Tibial nerve (tissue), 4 donors: ENCODE results near the gene MIEN1. TPM values are rescaled to one million over a fixed set of nuclear protein-coding genes. Genes with fewer than 3 reads are reported as not detected.

Experiments used
- DNase-seq, 2 donors: peaks; one replicate each; pipeline ENCODE4 v3.0.0-alpha.2; 2019; ENCODE audit warnings: low spot score in 2 of 2
- H3K27ac ChIP-seq, 4 donors: fragments of 200-600 bp; sonication (generic) in 3 of 4; one replicate each; pipeline ENCODE4 v1.5.1; 2017 to 2019; ENCODE audit warnings: mild to moderate bottlenecking in 1 of 4
- H3K27me3 ChIP-seq, 2 donors: fragments of 200-600 bp; sonication (generic) in 1 of 2; one replicate each; pipeline versions ENCODE4 v1.5.1 to v1.6.0; 2017 to 2019
- H3K36me3 ChIP-seq, 3 donors: fragments of 200-600 bp; sonication (generic); one replicate each; pipeline ENCODE4 v1.5.1; 2018 to 2019
- H3K4me1 ChIP-seq, 4 donors: fragments of 200-600 bp; sonication (generic) in 3 of 4; one replicate each; pipeline ENCODE4 v1.5.1; 2017 to 2019
- H3K4me3 ChIP-seq, 4 donors: fragments of 200-600 bp; sonication (generic) in 3 of 4; one replicate each; pipeline ENCODE4 v1.5.1; 2017 to 2019; ENCODE audit warnings: mild to moderate bottlenecking in 1 of 4, moderate library complexity in 1 of 4
- H3K9me3 ChIP-seq, 4 donors: fragments of 200-600 bp; sonication (generic) in 3 of 4; one replicate each; pipeline ENCODE4 v1.5.1; 2017 to 2019
- EP300 ChIP-seq, 2 donors: sonication (generic); formaldehyde crosslinking; IDR thresholded peaks; one replicate each; pipeline ENCODE4 v1.6.1; 2017; ENCODE audit warnings: antibody characterized with exemption in 2 of 2, mild to moderate bottlenecking in 1 of 2
- POLR2A ChIP-seq, 2 donors: fragments of 450-650 bp; IDR thresholded peaks; one replicate each; pipeline ENCODE4 v1.6.1; 2017; ENCODE audit warnings: antibody characterized with exemption in 2 of 2, mild to moderate bottlenecking in 2 of 2, moderate library complexity in 2 of 2
- WGBS, 2 donors: methylation state at CpG; one replicate each; pipeline ENCODE4 v1.1.5; 2018; 5-methylcytosine and 5-hydroxymethylcytosine counted together
- total RNA-seq, 4 donors: library from RNA; depleted of rRNA; stranded (reverse); fragments of >200 nt; gene quantifications; one replicate each; pipeline ENCODE4 v1.1.0, GENCODE V29; 2016
- TF ChIP-seq, protein P1 (sequence below), 5 experiments: fragments of 200-600 bp in 3 of 5; fragments of 450-650 bp in 2 of 5; sonication (generic) in 3 of 5; IDR thresholded peaks; one replicate each; pipeline ENCODE4 v1.5.1; 2016 to 2019; ENCODE audit warnings: antibody characterized with exemption in 5 of 5, mild to moderate bottlenecking in 3 of 5, moderate library complexity in 2 of 5

MIEN1 gene, protein sequence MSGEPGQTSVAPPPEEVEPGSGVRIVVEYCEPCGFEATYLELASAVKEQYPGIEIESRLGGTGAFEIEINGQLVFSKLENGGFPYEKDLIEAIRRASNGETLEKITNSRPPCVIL
- 10 to 100 TPM; 29.8 to 65.3 (median 43.5) TPM for total RNA-seq

DNA sequence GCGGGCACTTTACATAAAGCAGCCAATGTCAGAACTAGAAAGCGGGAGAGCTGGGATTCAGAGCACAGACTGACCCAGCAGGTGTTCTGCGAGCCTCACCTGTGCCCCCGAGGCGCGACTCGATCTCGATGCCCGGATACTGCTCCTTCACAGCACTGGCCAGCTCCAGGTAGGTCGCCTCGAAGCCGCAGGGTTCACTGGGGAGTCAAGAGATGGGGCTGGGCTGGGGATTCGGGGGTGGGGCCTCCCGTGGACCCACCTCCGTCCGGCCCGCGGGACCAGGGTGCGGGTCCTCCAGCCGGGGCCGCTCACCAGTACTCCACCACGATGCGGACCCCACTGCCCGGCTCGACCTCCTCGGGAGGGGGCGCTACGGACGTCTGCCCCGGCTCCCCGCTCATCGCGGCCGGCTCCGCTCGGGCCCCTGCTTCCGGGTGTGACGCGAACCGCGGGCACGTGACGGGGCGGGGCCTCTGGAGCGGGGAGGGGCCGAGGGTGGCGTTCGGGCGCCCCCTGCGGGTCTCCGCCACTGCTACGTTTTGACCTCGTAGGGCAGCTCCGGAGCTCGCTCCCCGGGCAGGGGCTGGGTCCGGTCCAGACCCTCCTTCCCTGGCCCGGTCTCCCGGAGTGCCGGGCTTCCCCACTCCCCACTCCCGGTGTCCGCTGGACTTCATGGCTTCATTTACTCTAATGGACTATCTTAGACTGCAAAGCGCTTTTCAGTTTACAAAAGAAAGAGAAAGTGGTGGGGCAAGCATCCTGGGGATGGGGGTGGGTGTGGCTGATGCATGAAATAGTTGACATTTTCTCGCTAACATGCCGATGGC is at the start of gene MIEN1:
Gene MIEN1 (minus strand): TSS at position 438 of the 827 bp plus-strand sequence. CDS start 37 bp downstream, at position 401.
- H3K4me1 ChIP-seq, result peaks cover 0 to 24% (median 8%) of the 10 kb centered on the region in 4 donors
- H3K9me3 ChIP-seq, result no peaks in the 10 kb centered on the region
- no peaks in the 10 kb centered on the region for H3K27me3 ChIP-seq
- peak; percentile 85 to 89 for DNase-seq
- TF ChIP-seq, protein P1, sequence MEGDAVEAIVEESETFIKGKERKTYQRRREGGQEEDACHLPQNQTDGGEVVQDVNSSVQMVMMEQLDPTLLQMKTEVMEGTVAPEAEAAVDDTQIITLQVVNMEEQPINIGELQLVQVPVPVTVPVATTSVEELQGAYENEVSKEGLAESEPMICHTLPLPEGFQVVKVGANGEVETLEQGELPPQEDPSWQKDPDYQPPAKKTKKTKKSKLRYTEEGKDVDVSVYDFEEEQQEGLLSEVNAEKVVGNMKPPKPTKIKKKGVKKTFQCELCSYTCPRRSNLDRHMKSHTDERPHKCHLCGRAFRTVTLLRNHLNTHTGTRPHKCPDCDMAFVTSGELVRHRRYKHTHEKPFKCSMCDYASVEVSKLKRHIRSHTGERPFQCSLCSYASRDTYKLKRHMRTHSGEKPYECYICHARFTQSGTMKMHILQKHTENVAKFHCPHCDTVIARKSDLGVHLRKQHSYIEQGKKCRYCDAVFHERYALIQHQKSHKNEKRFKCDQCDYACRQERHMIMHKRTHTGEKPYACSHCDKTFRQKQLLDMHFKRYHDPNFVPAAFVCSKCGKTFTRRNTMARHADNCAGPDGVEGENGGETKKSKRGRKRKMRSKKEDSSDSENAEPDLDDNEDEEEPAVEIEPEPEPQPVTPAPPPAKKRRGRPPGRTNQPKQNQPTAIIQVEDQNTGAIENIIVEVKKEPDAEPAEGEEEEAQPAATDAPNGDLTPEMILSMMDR (IDR thresholded peaks at IDR 0.05), result peak; percentile 85 to 98 (median 97)
- TF ChIP-seq EP300 (IDR thresholded peaks at IDR 0.05) (peak in 1 of 2 donors; percentile 89), POLR2A (IDR thresholded peaks at IDR 0.05) (peak; percentile 25 to 80)
- peak within 1 kb of the TSS; percentile 68 to 95 (median 89) for H3K27ac ChIP-seq
- WGBS, 2 donors, result 1 to 2% methylated on average over 51 to 54 of the region's 65 CpGs
- peak within 1 kb of the TSS; percentile 86 to 95 (median 90) for H3K4me3 ChIP-seq
- H3K36me3 ChIP-seq, result peaks cover 0 to 40% (median 0%) of the 10 kb centered on the region in 3 donors

DNA sequence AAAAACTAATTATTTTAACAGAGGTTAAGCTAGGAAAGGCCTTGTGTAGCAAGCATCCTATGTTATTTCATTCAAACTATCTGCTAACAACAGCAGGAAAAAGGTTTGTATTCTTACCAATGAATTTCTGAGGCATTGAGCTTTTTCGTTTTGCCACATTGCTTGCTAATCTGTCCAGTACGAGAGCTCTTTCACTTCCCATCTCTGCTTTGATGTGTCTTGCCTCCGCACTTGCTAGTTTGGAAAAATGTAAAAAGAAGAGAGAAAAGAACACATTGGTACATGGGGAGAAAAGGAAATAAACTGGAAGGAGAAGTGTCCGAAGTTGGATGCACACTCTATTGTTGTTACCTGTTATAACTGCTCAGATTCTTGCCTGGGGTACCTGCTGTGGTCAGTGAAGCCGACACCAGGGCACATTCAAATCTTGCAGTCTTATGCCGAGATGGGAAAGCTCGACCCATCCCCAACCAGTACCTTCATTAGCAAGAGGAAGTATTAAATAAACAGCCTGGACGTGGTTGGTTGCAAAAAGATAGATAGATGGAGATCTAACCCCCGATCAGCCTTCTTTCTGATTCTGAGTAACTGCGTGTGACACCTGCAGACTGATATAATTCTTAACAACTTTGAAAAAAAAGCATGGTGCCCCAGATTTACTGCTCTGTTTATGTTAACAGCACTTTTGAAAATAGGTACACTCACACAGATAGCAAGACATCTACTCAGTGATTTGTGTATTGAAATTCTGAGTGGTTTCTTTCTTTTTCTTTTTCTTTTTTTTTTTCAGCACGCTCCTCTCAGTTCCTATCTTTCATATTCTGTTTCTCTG is 47.4 kb upstream of the MIEN1 start:
- Histone ChIP-seq H3K4me1 (no peaks in the 10 kb centered on the region), H3K27ac (peak overlapping the region in 1 of 4 donors; percentile 70), H3K9me3 (no peaks in the 10 kb centered on the region), H3K27me3 (peaks cover 0 to 63% of the 10 kb centered on the region in 2 donors), H3K4me3 (peak overlapping the region in 1 of 4 donors; percentile 37), H3K36me3 (no peaks in the 10 kb centered on the region)
- TF ChIP-seq, protein P1 (IDR thresholded peaks at IDR 0.05), result no peak
- TF ChIP-seq POLR2A (IDR thresholded peaks at IDR 0.05) (no peak), EP300 (IDR thresholded peaks at IDR 0.05) (no peak)
- WGBS, 2 donors, result 55 to 58% methylated on average over 11 of the region's 11 CpGs
- no peak for DNase-seq

DNA sequence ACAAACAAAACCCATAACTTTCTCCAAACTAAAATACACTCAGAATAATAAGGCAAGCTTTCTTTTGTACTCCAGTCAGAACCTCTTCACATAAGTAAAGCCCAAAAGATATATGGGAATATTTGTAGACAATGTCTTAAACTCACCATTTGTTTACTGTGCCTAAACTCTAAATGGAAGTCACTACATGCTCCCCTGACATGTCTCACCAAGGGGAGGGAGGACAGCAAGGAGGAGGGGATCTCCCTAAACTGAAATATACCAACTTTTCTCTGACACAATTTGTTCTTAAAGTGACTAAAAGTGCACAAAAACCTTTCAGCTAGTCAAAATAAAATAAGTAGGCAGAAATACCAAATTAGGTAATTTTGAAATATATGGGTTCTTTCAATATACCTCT is 45.9 kb upstream of the MIEN1 start:
- peak overlapping the region in 1 of 4 donors; percentile 37 for H3K4me3 ChIP-seq

DNA sequence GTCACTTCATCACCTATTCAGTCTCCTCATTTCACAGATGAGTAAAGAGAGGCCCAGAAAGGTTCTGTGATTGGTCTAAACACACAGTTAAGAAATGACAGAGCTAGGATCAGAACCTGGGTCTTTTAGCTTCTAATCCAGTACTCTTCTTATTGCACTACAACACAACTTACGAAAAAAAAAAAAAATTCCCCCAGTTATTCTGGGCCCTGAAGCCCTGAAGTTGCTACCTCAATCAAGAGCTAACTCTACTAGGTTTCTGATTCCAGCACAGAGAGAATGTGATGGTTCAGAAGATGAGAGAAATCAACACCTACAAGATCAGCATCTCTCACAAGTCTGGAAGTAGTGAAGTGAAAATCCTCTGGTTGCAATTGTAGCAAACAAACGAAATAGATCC is 44.7 kb upstream of the MIEN1 start:
- H3K4me1 ChIP-seq, result no peaks in the 10 kb centered on the region
- H3K36me3 ChIP-seq, result no peaks in the 10 kb centered on the region
- H3K27me3 ChIP-seq, result peaks cover 0 to 46% of the 10 kb centered on the region in 2 donors
- WGBS, 2 donors, result 86% methylated on average over 2 of the region's 2 CpGs
- DNase-seq, result no peak
- no peaks in the 10 kb centered on the region for H3K9me3 ChIP-seq
- TF ChIP-seq POLR2A (IDR thresholded peaks at IDR 0.05) (no peak), EP300 (IDR thresholded peaks at IDR 0.05) (no peak)
- TF ChIP-seq, protein P1 (IDR thresholded peaks at IDR 0.05), result no peak
- peak overlapping the region in 1 of 4 donors; percentile 53 for H3K27ac ChIP-seq
- H3K4me3 ChIP-seq, result no peak overlapping the region

More for the DNA sequence above, 45.9 kb upstream of the MIEN1 start:
- Histone ChIP-seq H3K27me3 (peaks cover 0 to 56% of the 10 kb centered on the region in 2 donors), H3K9me3 (no peaks in the 10 kb centered on the region), H3K36me3 (no peaks in the 10 kb centered on the region), H3K4me1 (no peaks in the 10 kb centered on the region), H3K27ac (peak overlapping the region in 1 of 4 donors; percentile 53)
- TF ChIP-seq POLR2A (IDR thresholded peaks at IDR 0.05) (no peak), EP300 (IDR thresholded peaks at IDR 0.05) (no peak)
- TF ChIP-seq, protein P1 (IDR thresholded peaks at IDR 0.05), result no peak
- DNase-seq, result no peak
